HG03558 (cell line): Measurements from ENCODE around the gene SCAMP3.
"Not testable (repeated sequence)": the region's sequence is repeated elsewhere in the genome, so short reads cannot be mapped to it uniquely, and the experiment has no call there.

Experiments used
- ATAC-seq: cut with Tn5 transposase; IDR thresholded peaks from one replicate; pipeline ENCODE4 v1.9.1; 2021; ENCODE audit warnings: moderate number of reproducible peaks; ENCODE audit not compliant: unreplicated experiment; ENCODE audit errors: extremely low read depth

The SCAMP3 gene

GRCh38 chr1:155256058-155256852, 5.9 kb downstream of the SCAMP3 start:
- ATAC-seq, result no peak

- no peak for ATAC-seq
Measured at GRCh38 chr1:155255243-155256007, 6.7 kb downstream of the SCAMP3 start, which contains the start of gene ENTREP3. ENTREP3 (minus strand) TSS chr1:155255483; CDS start chr1:155254877, 606 bp downstream.

- ATAC-seq, result no peak
Measured at GRCh38 chr1:155254714-155255242, 7.4 kb downstream of the SCAMP3 start.

GRCh38 chr1:155254228-155254713, 7.9 kb downstream of the SCAMP3 start:
- no peak for ATAC-seq

GRCh38 chr1:155253797-155254196, 8.4 kb downstream of the SCAMP3 start:
- no peak for ATAC-seq

GRCh38 chr1:155253208-155253607, 9.0 kb downstream of the SCAMP3 start:
- no peak for ATAC-seq

GRCh38 chr1:155251566-155251965, 10.6 kb downstream of the SCAMP3 start:
- ATAC-seq, result no peak

- no peak for ATAC-seq
Measured at GRCh38 chr1:155250633-155251449, 11.3 kb downstream of the SCAMP3 start.

GRCh38 chr1:155250246-155250632, 11.9 kb downstream of the SCAMP3 start:
- ATAC-seq, result no peak

GRCh38 chr1:155247667-155248553, 14.2 kb downstream of the SCAMP3 start:
- ATAC-seq, result no peak

GRCh38 chr1:155246796-155247195, 15.4 kb downstream of the SCAMP3 start:
- not testable (repeated sequence) for ATAC-seq

GRCh38 chr1:155245163-155245524, 17.0 kb downstream of the SCAMP3 start:
- ATAC-seq, result no peak

GRCh38 chr1:155244368-155245162, 17.6 kb downstream of the SCAMP3 start:
- peak; percentile 66 for ATAC-seq

GRCh38 chr1:155242805-155243358, 19.3 kb downstream of the SCAMP3 start:
- no peak for ATAC-seq

- ATAC-seq, result no peak
Measured at GRCh38 chr1:155241841-155242264, 20.3 kb downstream of the SCAMP3 start.

GRCh38 chr1:155241069-155241679, 21.0 kb downstream of the SCAMP3 start:
- no peak for ATAC-seq

GRCh38 chr1:155236451-155236850, 25.7 kb downstream of the SCAMP3 start:
- ATAC-seq, result no peak

GRCh38 chr1:155235375-155235774, 26.8 kb downstream of the SCAMP3 start:
- ATAC-seq, result not testable (repeated sequence)
